ENCODE data around the gene SLC26A3. TPM values are rescaled to one million over a fixed set of nuclear protein-coding genes. Genes with fewer than 3 reads are reported as not detected.
A peak's percentile ranks its signal among the peaks of the same experiment; 100 is the strongest.

Gene SLC26A3
- total and polyA plus RNA-seq, 10 of the 15 experiments (the other 5 are each of a cell fraction or from before 2014, with no cell fraction given) = 0.46 TPM; not detected in 9

- under 1% methylated on average over 22 of the region's 22 CpGs for WGBS (ENCODE audit: insufficient coverage, insufficient replicate concordance, low lambda C conversion rate, missing lambda C conversion rate)
- SMC1A ChIA-PET (ENCODE audit: uncharacterized antibody, unreplicated experiment) = interaction anchor here (1.5 to 2.2 kb wide), 2 partner anchors 12 to 21 kb away, joined by 5 to 6 read pairs; no protein-coding TSS in a partner anchor
- H3K4me2 ChIP-seq (ENCODE audit: control insufficient read depth, insufficient read depth) = peak overlapping the region; percentile 97; the same call in 1 of the 2 replicates
- in situ Hi-C loops (cut with MboI) = loop anchor here (5.0 kb wide), 1 partner anchor 128 kb away; no protein-coding TSS in a partner anchor
- DNase-seq (ENCODE audit: low read depth, low spot score) = no peak
- intact Hi-C loops (cut with micrococcal nuclease; ENCODE audit: unreplicated experiment) = loop anchor here (10.0 kb wide), 1 partner anchor 400 kb away; no protein-coding TSS in a partner anchor
- CTCF ChIA-PET = no interaction called here
- POLR2A ChIA-PET = no interaction called here
- peak overlapping the region; percentile 100 for H2AFZ ChIP-seq (ENCODE audit: control insufficient read depth, low read depth, low read length)
- FAIRE-seq = no peak
- H3K27me3 ChIP-seq (replicated peaks in 1 of 2; ENCODE audit: control insufficient read depth in 2 of 2, insufficient read depth in 2 of 2, low read length in 1 of 2) = no peaks in the 10 kb centered on the region
- H3K4me3 ChIP-seq = peak overlapping the region; percentile 87
- H4K20me1 ChIP-seq (ENCODE audit: control insufficient read depth, insufficient read depth) = peaks cover 5% of the 10 kb centered on the region; the same call in 1 of the 2 replicates
- H3K9ac ChIP-seq (ENCODE audit: control insufficient read depth, insufficient read depth, low read length) = peak overlapping the region; percentile 98
- peak overlapping the region; percentile 100 for H3K27ac ChIP-seq (ENCODE audit: control insufficient read depth, insufficient read depth)
- RAD21 ChIA-PET (ENCODE audit: unreplicated experiment) = interaction anchor here (2.7 kb wide), 1 partner anchor 576 kb away, joined by 11 read pairs; the partner anchor contains the start of gene HBP1
- peak; percentile 61 for ATAC-seq
- H3K36me3 ChIP-seq (ENCODE audit: control insufficient read depth in 2 of 2, insufficient read depth in 2 of 2, low read length in 1 of 2) = peaks cover 0 to 8% of the 10 kb centered on the region in 2 experiments; a peak in 1 of 4 replicates
- H3K4me1 ChIP-seq (ENCODE audit: control insufficient read depth, insufficient read depth, low read length) = peaks cover 8% of the 10 kb centered on the region
- H3K9me3 ChIP-seq (replicated peaks; ENCODE audit: control insufficient read depth, insufficient read depth, low read length) = no peaks in the 10 kb centered on the region
- peaks cover 54% of the 10 kb centered on the region for H3K79me2 ChIP-seq (ENCODE audit: control insufficient read depth, insufficient read depth, low read length)
- no TSS peak for BruUV-seq (replicated peaks)
- peak; percentile 11; the same call in 1 of the 2 replicates for TF ChIP-seq LARP7 (IDR thresholded peaks at IDR 0.05)
- peak; percentile 68; the same call in 1 of the 2 replicates for TF ChIP-seq PML (IDR thresholded peaks at IDR 0.05; ENCODE audit: low read length)
- TF ChIP-seq ZBTB11 (CRISPR knock-in tag; IDR thresholded peaks at IDR 0.05) = peak; percentile 65
- no peak for TF ChIP-seq SIX5 (IDR thresholded peaks at IDR 0.05; ENCODE audit: low read depth, low read length, severe bottlenecking)
- TF ChIP-seq SIN3A (IDR thresholded peaks at IDR 0.05; ENCODE audit: low read depth, low read length) = peak; percentile 83
- no peak for TF ChIP-seq ATF7 (IDR thresholded peaks at IDR 0.05; ENCODE audit: low read depth)
- TF ChIP-seq CREM (IDR thresholded peaks at IDR 0.05; ENCODE audit: low read depth) = 0 out of 2 replicates have a peak, but pooled peaks have one; percentile 1
- peak; percentile 69; the same call in 1 of the 2 replicates for TF ChIP-seq CBFB (IDR thresholded peaks at IDR 0.05; ENCODE audit: low read depth)
- TF ChIP-seq ZNF217 (IDR thresholded peaks at IDR 0.05) = no peak
- no peak for TF ChIP-seq KDM1A (IDR thresholded peaks at IDR 0.05; ENCODE audit: borderline replicate concordance)
- TF ChIP-seq TBL1XR1 (IDR thresholded peaks at IDR 0.05; ENCODE audit: low read depth, low read length) = no peak
- 0 out of 2 replicates have a peak, but pooled peaks have one; percentile 51 for TF ChIP-seq RELB (IDR thresholded peaks at IDR 0.05; ENCODE audit: low read depth)
- peak; percentile 5; the same call in 1 of the 2 replicates for TF ChIP-seq POLR2AphosphoS5 (IDR thresholded peaks at IDR 0.05; ENCODE audit: low read length)
- 0 out of 2 replicates have a peak, but pooled peaks have one; percentile 60 for TF ChIP-seq WRNIP1 (IDR thresholded peaks at IDR 0.05; ENCODE audit: borderline replicate concordance, low read depth, low read length)
- no peak for TF ChIP-seq JUND (IDR thresholded peaks at IDR 0.05; ENCODE audit: low read depth, low read length)
- 0 out of 2 replicates have a peak, but pooled peaks have one; percentile 39 for TF ChIP-seq RB1 (IDR thresholded peaks at IDR 0.05; ENCODE audit: borderline replicate concordance)
- TF ChIP-seq DPF2 (IDR thresholded peaks at IDR 0.05) = no peak
Measured at GRCh38 chr7:107744345-107744750, 58.7 kb downstream of the SLC26A3 start.

Measured in GM12878 (cell line).